HG03575 (cell line): Measurements from ENCODE around the gene LCE4A.

ENCODE experiments used
- ATAC-seq: cut with Tn5 transposase; IDR thresholded peaks from one replicate; pipeline ENCODE4 v1.9.1; 2021; ENCODE audit not compliant: unreplicated experiment, insufficient number of reproducible peaks, low FRiP score; ENCODE audit errors: extremely low read depth

The LCE4A gene

GRCh38 chr1:152743371-152744145 lies 35.6 kb downstream of the LCE4A start:
- no peak for ATAC-seq

GRCh38 chr1:152745289-152745704 lies 37.3 kb downstream of the LCE4A start:
- no peak for ATAC-seq

DNA sequence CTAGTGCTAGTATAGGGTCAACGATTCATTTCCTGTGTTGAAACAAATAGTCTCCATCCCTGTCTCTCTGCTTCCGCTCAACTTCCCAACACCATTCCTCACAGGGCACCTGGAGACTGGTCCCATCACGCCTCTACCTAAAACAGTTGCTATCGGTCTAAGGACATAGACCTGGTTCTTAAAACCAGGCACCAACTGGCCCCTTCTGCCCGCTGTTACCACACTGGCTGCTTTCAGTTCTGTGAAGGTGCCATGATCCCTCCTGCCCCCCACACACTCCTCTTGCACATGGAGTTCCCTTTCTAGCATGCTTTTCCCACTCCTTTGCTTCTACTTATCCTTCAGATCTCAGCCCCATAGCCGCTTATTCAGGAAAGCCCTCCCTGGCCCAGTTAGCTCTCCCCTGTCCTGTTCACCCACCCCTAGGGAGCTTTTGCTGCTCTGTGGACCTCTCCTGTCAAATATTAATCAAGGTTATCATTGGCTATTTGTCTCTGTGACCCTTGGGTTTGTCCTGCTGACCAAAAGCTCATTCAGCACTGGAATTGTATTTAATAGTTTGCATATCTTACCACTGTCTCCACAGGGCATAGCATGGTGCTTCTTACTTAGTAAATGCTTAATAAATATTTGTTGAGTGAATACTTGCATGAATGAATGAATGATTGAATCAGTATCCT lies 37.9 kb downstream of the LCE4A start:
- ATAC-seq: no peak

- no peak for ATAC-seq
Measured at GRCh38 chr1:152747831-152748230, 39.9 kb downstream of the LCE4A start.

- ATAC-seq: no peak
Measured at GRCh38 chr1:152752225-152752624, 44.3 kb downstream of the LCE4A start.

DNA sequence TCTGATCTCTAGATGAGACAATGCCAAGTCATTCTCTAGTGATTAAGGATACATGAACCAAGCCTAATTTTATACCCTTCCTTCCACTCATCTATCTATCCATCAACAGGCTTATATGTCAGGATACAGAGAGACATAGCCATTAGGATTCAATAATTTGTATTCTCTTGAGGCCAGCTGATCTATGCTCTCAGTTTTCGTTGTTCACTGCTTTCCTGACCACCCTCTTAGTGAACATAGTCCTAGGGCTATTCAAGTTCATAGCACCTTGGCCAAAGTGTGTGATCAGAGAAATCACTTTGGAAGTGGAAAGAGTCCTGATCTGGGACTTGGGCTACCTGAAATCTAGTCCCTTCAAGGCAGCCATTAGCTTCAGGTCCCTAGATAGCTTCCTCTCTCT lies 45.6 kb downstream of the LCE4A start:
- ATAC-seq: no peak

DNA sequence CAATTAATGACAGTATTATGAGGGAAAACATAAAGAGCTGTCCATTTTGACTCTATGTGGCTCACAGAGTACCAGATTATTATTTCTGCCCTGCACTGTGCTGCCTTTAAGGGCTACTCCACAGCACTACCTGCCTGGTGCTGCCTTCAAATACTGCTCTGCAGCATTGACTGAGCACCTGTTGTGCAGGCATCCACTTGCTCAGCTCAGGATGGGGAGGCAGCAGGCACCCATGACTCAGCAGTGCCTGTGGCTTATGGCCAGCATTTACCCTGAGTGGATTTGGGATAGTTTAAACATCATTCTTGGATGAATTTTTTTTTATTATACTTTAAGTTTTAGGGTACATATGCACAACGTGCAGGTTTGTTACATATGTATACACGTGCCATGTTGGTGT lies 48.9 kb downstream of the LCE4A start:
- ATAC-seq: no peak

GRCh38 chr1:152757747-152758146 lies 49.8 kb downstream of the LCE4A start, which contains the start of gene KPRP:
Gene KPRP, plus strand, starts transcription at chr1:152758025. Its CDS starts 1,564 bp downstream, at chr1:152759589.
- no peak for ATAC-seq

GRCh38 chr1:152758636-152759035 lies 50.7 kb downstream of the LCE4A start:
- no peak for ATAC-seq
